ENCODE data around the gene CADPS. TPM values are rescaled to one million over a fixed set of nuclear protein-coding genes. Genes with fewer than 3 reads are reported as not detected.

The CADPS gene
- polyA plus RNA-seq, 1 experiment, result 0.12 TPM

DNA sequence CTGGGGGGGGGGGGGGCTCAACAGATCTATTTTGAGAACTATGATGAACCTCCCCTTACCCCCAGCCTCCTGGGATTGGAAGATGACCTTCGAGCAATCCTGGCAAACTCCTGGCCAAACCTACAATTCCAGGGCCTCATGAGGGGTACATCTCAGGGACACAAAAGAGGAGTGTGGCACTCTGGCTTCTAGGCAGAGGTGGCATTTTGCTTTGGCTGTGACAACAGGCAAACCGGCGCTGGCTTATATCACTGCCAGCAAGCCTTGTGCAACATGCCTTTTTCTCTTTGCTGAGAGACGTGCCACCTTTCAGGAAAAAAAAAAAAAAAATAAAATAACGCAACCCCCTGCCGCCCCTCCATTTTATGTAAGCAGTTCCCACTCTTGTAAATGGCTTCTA, 470.1 kb downstream of the CADPS start:
- no peak for DNase-seq (ENCODE audit: low read depth, low spot score)
- POLR2A ChIA-PET, result no interaction called here
- H3K27ac ChIP-seq (ENCODE audit: low read depth, low read length), result no peak overlapping the region

GRCh38 chr3:62404321-62404720, 470.9 kb downstream of the CADPS start:
- CTCF ChIA-PET, result no interaction called here
- no peaks in the 10 kb centered on the region for H3K9me3 ChIP-seq (ENCODE audit: control insufficient read depth, insufficient read depth, low read length)
- no peak overlapping the region for H3K27ac ChIP-seq (ENCODE audit: low read depth, low read length)
- no peaks in the 10 kb centered on the region for H3K27me3 ChIP-seq (ENCODE audit: control insufficient read depth, insufficient read depth, low read length)
- POLR2A ChIA-PET, result no interaction called here
- DNase-seq (ENCODE audit: low read depth, low spot score), result no peak
- no peak overlapping the region for H3K4me3 ChIP-seq (ENCODE audit: low read depth, low read length)
- TF ChIP-seq, protein P1, sequence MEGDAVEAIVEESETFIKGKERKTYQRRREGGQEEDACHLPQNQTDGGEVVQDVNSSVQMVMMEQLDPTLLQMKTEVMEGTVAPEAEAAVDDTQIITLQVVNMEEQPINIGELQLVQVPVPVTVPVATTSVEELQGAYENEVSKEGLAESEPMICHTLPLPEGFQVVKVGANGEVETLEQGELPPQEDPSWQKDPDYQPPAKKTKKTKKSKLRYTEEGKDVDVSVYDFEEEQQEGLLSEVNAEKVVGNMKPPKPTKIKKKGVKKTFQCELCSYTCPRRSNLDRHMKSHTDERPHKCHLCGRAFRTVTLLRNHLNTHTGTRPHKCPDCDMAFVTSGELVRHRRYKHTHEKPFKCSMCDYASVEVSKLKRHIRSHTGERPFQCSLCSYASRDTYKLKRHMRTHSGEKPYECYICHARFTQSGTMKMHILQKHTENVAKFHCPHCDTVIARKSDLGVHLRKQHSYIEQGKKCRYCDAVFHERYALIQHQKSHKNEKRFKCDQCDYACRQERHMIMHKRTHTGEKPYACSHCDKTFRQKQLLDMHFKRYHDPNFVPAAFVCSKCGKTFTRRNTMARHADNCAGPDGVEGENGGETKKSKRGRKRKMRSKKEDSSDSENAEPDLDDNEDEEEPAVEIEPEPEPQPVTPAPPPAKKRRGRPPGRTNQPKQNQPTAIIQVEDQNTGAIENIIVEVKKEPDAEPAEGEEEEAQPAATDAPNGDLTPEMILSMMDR (IDR thresholded peaks at IDR 0.05; ENCODE audit: low read depth, low read length), result no peak

More for the DNA sequence above, 470.1 kb downstream of the CADPS start:
- H3K27me3 ChIP-seq (ENCODE audit: control insufficient read depth, insufficient read depth, low read length), result no peaks in the 10 kb centered on the region
- CTCF ChIA-PET, result no interaction called here
- H3K4me3 ChIP-seq (ENCODE audit: low read depth, low read length), result no peak overlapping the region
- no peaks in the 10 kb centered on the region for H3K9me3 ChIP-seq (ENCODE audit: control insufficient read depth, insufficient read depth, low read length)
- TF ChIP-seq, protein P1 (IDR thresholded peaks at IDR 0.05; ENCODE audit: low read depth, low read length), result no peak

DNA sequence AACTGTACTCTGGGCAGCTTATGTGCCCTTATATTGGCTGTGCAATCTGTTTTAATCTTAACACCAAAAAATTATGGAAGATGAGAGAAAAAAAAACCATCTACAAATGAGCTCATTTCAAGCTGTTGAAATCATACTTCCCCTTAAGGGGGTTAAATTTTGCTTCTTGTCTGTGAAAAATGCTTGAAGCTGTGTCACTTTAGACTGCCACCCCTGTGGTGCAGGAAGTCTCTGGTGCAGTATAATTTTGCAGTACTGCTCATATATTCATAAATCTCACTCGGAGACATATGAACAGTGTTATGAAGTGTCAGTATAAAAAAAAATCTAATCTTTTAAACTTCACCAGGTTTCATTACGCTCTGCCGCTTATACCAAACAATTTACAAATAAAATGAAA, 471.5 kb downstream of the CADPS start:
- no peak overlapping the region for H3K4me3 ChIP-seq (ENCODE audit: low read depth, low read length)
- ChIA-PET CTCF (no interaction called here), POLR2A (no interaction called here)
- TF ChIP-seq, protein P1 (IDR thresholded peaks at IDR 0.05; ENCODE audit: low read depth, low read length), result no peak
- H3K27me3 ChIP-seq (ENCODE audit: control insufficient read depth, insufficient read depth, low read length), result no peaks in the 10 kb centered on the region
- DNase-seq (ENCODE audit: low read depth, low spot score), result no peak
- no peaks in the 10 kb centered on the region for H3K9me3 ChIP-seq (ENCODE audit: control insufficient read depth, insufficient read depth, low read length)
- H3K27ac ChIP-seq (ENCODE audit: low read depth, low read length), result no peak overlapping the region

DNA sequence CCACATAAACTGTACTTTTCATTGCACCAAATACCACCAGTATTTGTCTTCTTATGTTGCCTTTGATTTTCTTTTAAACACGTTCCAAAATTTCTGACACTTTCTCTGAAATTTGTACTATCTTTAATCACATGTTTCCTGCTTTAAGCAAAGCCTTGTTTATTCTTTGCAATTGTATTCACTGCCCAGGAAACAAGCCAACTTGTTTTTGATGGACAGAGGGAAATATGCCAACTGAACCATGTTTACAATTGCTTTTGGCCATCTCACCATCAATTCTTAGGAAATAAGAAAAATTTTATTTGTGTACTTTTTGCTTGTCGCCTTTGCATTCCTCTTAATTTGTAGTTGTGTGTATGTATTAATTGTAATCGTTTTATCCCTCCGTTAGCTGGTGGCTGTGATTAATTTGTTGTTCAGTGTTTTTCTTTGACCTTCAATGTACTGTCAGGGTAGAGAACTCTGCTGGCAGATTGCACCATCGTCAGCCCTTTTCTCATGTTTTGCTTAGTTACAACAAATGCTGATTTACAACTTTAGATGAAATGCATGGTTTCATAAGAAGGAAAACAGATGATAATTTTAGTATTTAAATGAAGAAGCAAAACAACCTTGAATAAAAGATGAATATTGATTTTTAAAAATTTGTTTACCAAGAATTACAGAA, 482.5 kb downstream of the CADPS start:
- DNase-seq (ENCODE audit: low read depth, low spot score), result no peak
- H3K27me3 ChIP-seq (ENCODE audit: control insufficient read depth, insufficient read depth, low read length), result peaks cover 3% of the 10 kb centered on the region
- H3K4me3 ChIP-seq (ENCODE audit: low read depth, low read length), result no peak overlapping the region
- POLR2A ChIA-PET, result no interaction called here
- H3K9me3 ChIP-seq (ENCODE audit: control insufficient read depth, insufficient read depth, low read length), result no peaks in the 10 kb centered on the region
- TF ChIP-seq, protein P1 (IDR thresholded peaks at IDR 0.05; ENCODE audit: low read depth, low read length), result no peak
- CTCF ChIA-PET, result no interaction called here
- H3K27ac ChIP-seq (ENCODE audit: low read depth, low read length), result no peak overlapping the region

DNA sequence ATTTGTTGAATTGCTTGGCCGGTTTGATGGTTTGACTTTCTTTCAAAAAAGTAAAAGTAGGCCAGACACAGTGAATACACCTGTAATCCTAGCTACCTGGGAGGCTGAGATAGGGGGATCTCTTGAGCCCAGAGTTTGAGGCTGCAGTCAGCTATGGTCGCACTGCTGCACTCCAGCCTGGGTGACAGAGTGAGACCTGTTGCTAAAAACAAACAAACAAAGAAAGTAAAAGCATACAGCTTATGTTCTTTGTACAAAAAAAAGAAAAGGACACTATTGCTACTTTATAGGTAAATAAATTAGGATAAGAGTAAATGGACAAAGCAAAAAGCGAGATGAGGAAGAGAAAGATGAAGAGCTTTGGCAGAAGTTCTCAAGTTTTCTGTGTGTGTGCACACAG, 488.0 kb downstream of the CADPS start:
- peaks cover 3% of the 10 kb centered on the region for H3K27me3 ChIP-seq (ENCODE audit: control insufficient read depth, insufficient read depth, low read length)
- no peak for DNase-seq (ENCODE audit: low read depth, low spot score)
- POLR2A ChIA-PET, result no interaction called here
- CTCF ChIA-PET, result no interaction called here
- no peak overlapping the region for H3K27ac ChIP-seq (ENCODE audit: low read depth, low read length)
- no peaks in the 10 kb centered on the region for H3K9me3 ChIP-seq (ENCODE audit: control insufficient read depth, insufficient read depth, low read length)
- H3K4me3 ChIP-seq (ENCODE audit: low read depth, low read length), result no peak overlapping the region
- TF ChIP-seq, protein P1 (IDR thresholded peaks at IDR 0.05; ENCODE audit: low read depth, low read length), result no peak
